HepG2 (cell line): ENCODE data around the gene NFATC4. TPM values are rescaled to one million over a fixed set of nuclear protein-coding genes. Genes with fewer than 3 reads are reported as not detected.

Experiments used
- ATAC-seq: fragments of 200-7000 bp; cut with Tn5 transposase; 3 replicates; pipeline ENCODE4 v1.9.1; 2020; ENCODE audit warnings: mild to moderate bottlenecking, moderate library complexity
- BruUV-seq: library from RNA; stranded (reverse); fragments of 400-500 nt; replicated peaks from 2 replicates; lab custom pipeline; 2021; lab: Mats Ljungman, UMichigan
- CTCF ChIA-PET: fragments of 300-600 bp; formaldehyde crosslinking; extraction: SDS; loops from one replicate; lab custom pipeline; 2021; ENCODE audit warnings: low total read pairs, inconsistent platforms, low intra/inter-chr PET ratio; lab: Yijun Ruan, JAX
- POLR2A ChIA-PET: fragments of 350-600 bp; sonication (Branson Sonifier 250); formaldehyde crosslinking; loops from one replicate; lab custom pipeline; 2020; ENCODE audit warnings: antibody characterized with exemption, inconsistent platforms; lab: Yijun Ruan, JAX
- DNase-seq: peaks from one replicate; pipeline ENCODE4 v3.0.0-alpha.2; 2015; ENCODE audit warnings: low spot score
- FAIRE-seq: peaks from 3 replicates; lab custom pipeline; 2011; peaks lifted over from hg19 to GRCh38; lab: Jason Lieb, UNC
- H2AFZ ChIP-seq: one replicate; pipeline ENCODE4 v1.6.1; 2011; ENCODE audit warnings: low read length, inconsistent platforms
- H3K27ac ChIP-seq: fragments of 300-600 bp; 3 replicates; pipeline ENCODE4 v1.8.0; 2011; ENCODE audit warnings: mixed run types, mild to moderate bottlenecking, mixed read lengths, low read length, inconsistent platforms; ENCODE audit not compliant: insufficient read depth; ENCODE audit errors: extremely low read length
- H3K27me3 ChIP-seq, 2 experiments: fragments of 200-600 bp in 1 of 2; 2 replicates in 1 of 2; 3 replicates in 1 of 2; pipeline versions ENCODE4 v1.6.0 to v1.8.0; 2011; ENCODE audit warnings: low read length in 2 of 2, mild to moderate bottlenecking in 2 of 2, moderate library complexity in 2 of 2, inconsistent platforms in 1 of 2; ENCODE audit not compliant: insufficient read depth in 2 of 2, control insufficient read depth in 1 of 2
- H3K36me3 ChIP-seq, 2 experiments: fragments of 200-600 bp in 1 of 2; replicated peaks in 1 of 2; 2 replicates in 1 of 2; 3 replicates in 1 of 2; pipeline versions ENCODE4 v1.5.1 to v1.8.0; 2011; ENCODE audit warnings: low read length in 2 of 2, inconsistent platforms in 1 of 2; ENCODE audit not compliant: insufficient read depth in 2 of 2, control insufficient read depth in 1 of 2
- H3K4me1 ChIP-seq: 2 replicates; pipeline ENCODE4 v1.5.1; 2012; ENCODE audit warnings: low read length, inconsistent platforms; ENCODE audit not compliant: insufficient read depth
- H3K4me2 ChIP-seq: 2 replicates; pipeline ENCODE4 v1.6.0; 2011; ENCODE audit warnings: low read depth, low read length, inconsistent platforms
- H3K4me3 ChIP-seq, 3 experiments: fragments of 200-600 bp in 1 of 3; sonication (generic), shearing (Covaris generic) in 1 of 3; replicated peaks in 1 of 3; 2 replicates each; pipeline ENCODE4 v1.5.1; 2011 to 2016; ENCODE audit warnings: low read length in 3 of 3, inconsistent platforms in 2 of 3, low read depth in 2 of 3, mild to moderate bottlenecking in 2 of 3, control low read depth in 1 of 3, mixed read lengths in 1 of 3; ENCODE audit not compliant: insufficient read depth in 1 of 3
- H3K79me2 ChIP-seq: one replicate; pipeline ENCODE4 v1.6.1; 2011; ENCODE audit warnings: low read length, inconsistent platforms; ENCODE audit not compliant: insufficient read depth
- H3K9ac ChIP-seq: 2 replicates; pipeline ENCODE4 v1.6.0; 2011; ENCODE audit warnings: mild to moderate bottlenecking, low read depth, low read length, inconsistent platforms; ENCODE audit not compliant: insufficient read depth
- H3K9me3 ChIP-seq: 2 replicates; pipeline ENCODE4 v1.5.1; 2012; ENCODE audit warnings: mild to moderate bottlenecking, low read length
- H4K20me1 ChIP-seq: 2 replicates; pipeline ENCODE4 v1.6.0; 2011; ENCODE audit warnings: inconsistent platforms, mild to moderate bottlenecking, low read length, moderate library complexity; ENCODE audit not compliant: insufficient read depth
- FOXA3 ChIP-seq: IDR thresholded peaks from 2 replicates; pipeline ENCODE4 v1.6.1; 2016; ENCODE audit warnings: missing genetic modification reagents, missing compliant biosample characterization
- NCOR1 ChIP-seq: fragments of 200-600 bp; sonication (generic); IDR thresholded peaks from 2 replicates; pipeline ENCODE4 v1.7.0; 2017; ENCODE audit warnings: antibody characterized with exemption, low read length, borderline replicate concordance
- NR2F6 ChIP-seq, 2 experiments: IDR thresholded peaks; 2 replicates each; pipeline ENCODE4 v1.6.1; 2016; ENCODE audit warnings: antibody characterized with exemption in 1 of 2, mild to moderate bottlenecking in 1 of 2
- PITX1 ChIP-seq: sonication (generic); formaldehyde crosslinking; IDR thresholded peaks from 2 replicates; pipeline ENCODE4 v1.5.1; 2020; ENCODE audit warnings: mild to moderate bottlenecking, missing genetic modification reagents
- TOPORS ChIP-seq: sonication (generic); formaldehyde crosslinking; IDR thresholded peaks from 2 replicates; pipeline ENCODE4 v1.8.0; 2023; ENCODE audit warnings: mild to moderate bottlenecking, missing genetic modification reagents
- YEATS2 ChIP-seq: sonication (generic); formaldehyde crosslinking; IDR thresholded peaks from 2 replicates; pipeline ENCODE4 v1.4.0; 2020; ENCODE audit warnings: missing genetic modification reagents, borderline replicate concordance
- ZBTB8A ChIP-seq: sonication (generic); formaldehyde crosslinking; IDR thresholded peaks from 2 replicates; pipeline ENCODE4 v1.4.0; 2020; ENCODE audit warnings: mild to moderate bottlenecking, low read depth, missing genetic modification reagents, borderline replicate concordance
- ZFP90 ChIP-seq: sonication (generic); formaldehyde crosslinking; IDR thresholded peaks from 2 replicates; pipeline ENCODE4 v1.8.0; 2022; ENCODE audit warnings: missing genetic modification reagents, mild to moderate bottlenecking, inconsistent platforms, borderline replicate concordance
- ZNF225 ChIP-seq: sonication (generic); formaldehyde crosslinking; IDR thresholded peaks from 2 replicates; pipeline ENCODE4 v1.4.0; 2020; ENCODE audit warnings: mild to moderate bottlenecking, missing genetic modification reagents
- ZNF34 ChIP-seq: sonication (generic); formaldehyde crosslinking; IDR thresholded peaks from 2 replicates; pipeline ENCODE4 v1.4.0; 2020; ENCODE audit warnings: mild to moderate bottlenecking, missing genetic modification reagents, borderline replicate concordance
- ZNF530 ChIP-seq: sonication (generic); formaldehyde crosslinking; IDR thresholded peaks from 2 replicates; pipeline ENCODE4 v1.5.0; 2020; ENCODE audit warnings: low read depth, mild to moderate bottlenecking, missing genetic modification reagents
- ZNF605 ChIP-seq: sonication (generic); formaldehyde crosslinking; IDR thresholded peaks from 2 replicates; pipeline ENCODE4 v1.8.0; 2022; ENCODE audit warnings: mild to moderate bottlenecking, missing genetic modification reagents
- ZNF839 ChIP-seq: sonication (generic); formaldehyde crosslinking; IDR thresholded peaks from 2 replicates; pipeline ENCODE4 v1.4.0; 2020; ENCODE audit warnings: missing genetic modification reagents, mild to moderate bottlenecking, borderline replicate concordance
- ZNF850 ChIP-seq: sonication (generic); formaldehyde crosslinking; conservative IDR thresholded peaks from 2 replicates; pipeline ENCODE4 v1.9.0; 2021; ENCODE audit warnings: mild to moderate bottlenecking, missing genetic modification reagents
- WGBS: methylation state at CpG from one replicate; pipeline ENCODE4 v1.1.6; 2017; ENCODE audit warnings: low lambda C conversion rate; 5-methylcytosine and 5-hydroxymethylcytosine counted together
- in situ Hi-C: cut with HindIII; loops from 2 replicates; pipeline ENCODE4 v1.10.0; 2017; ENCODE audit warnings: low pct_unique_long_range_greater_than_20kb; ENCODE audit not compliant: extremely low pct_ligation_motif_present
- intact Hi-C: fragments of 100-400 bp; cut with micrococcal nuclease; formaldehyde crosslinking; loops from one replicate; pipeline ENCODE4 v1.10.0; 2022; ENCODE audit not compliant: unreplicated experiment
- polyA plus RNA-seq, 8 experiments: library from polyadenylated mRNA; depleted of rRNA in 3 of 8; stranded (reverse) in 7 of 8; unstranded in 1 of 8; fragments of >200 nt; fragmentation: Illumina TruSeq in 4 of 8; extraction: Trizol in 4 of 8; gene quantifications; 2 replicates each; pipeline versions ENCODE4 v1.2.1 to v1.2.3, GENCODE V29; 2011 to 2016; ENCODE audit warnings: low read depth in 4 of 8, missing spikeins in 1 of 8, mixed read lengths in 1 of 8; ENCODE audit not compliant: insufficient read depth in 1 of 8
- total RNA-seq, 5 experiments: library from RNA; depleted of rRNA; stranded (reverse); fragments of >200 nt; fragmentation: Illumina TruSeq; extraction: Trizol; gene quantifications; 2 replicates each; pipeline ENCODE4 v1.2.3, GENCODE V29; 2016; ENCODE audit warnings: low read depth in 1 of 5
- TF ChIP-seq, protein P1 (sequence below): sonication (generic); formaldehyde crosslinking; IDR thresholded peaks from 2 replicates; pipeline ENCODE4 v1.5.0; 2020; ENCODE audit warnings: mild to moderate bottlenecking, low read depth, missing genetic modification reagents, borderline replicate concordance
- TF ChIP-seq, protein P2 (sequence below): sonication (generic); formaldehyde crosslinking; IDR thresholded peaks from 2 replicates; pipeline ENCODE4 v1.4.0; 2020; ENCODE audit warnings: missing genetic modification reagents
- TF ChIP-seq, protein P3 (sequence below), 2 experiments: IDR thresholded peaks; 2 replicates each; pipeline ENCODE4 v1.6.1; 2011 to 2012; ENCODE audit warnings: low read length in 2 of 2, borderline replicate concordance in 1 of 2, low read depth in 1 of 2, mild to moderate bottlenecking in 1 of 2, moderate library complexity in 1 of 2
- TF ChIP-seq, protein P4 (sequence below): sonication (generic); formaldehyde crosslinking; IDR thresholded peaks from 2 replicates; pipeline ENCODE4 v1.8.1; 2022; ENCODE audit warnings: mild to moderate bottlenecking, missing genetic modification reagents

The NFATC4 gene
- total and polyA plus RNA-seq, 2 of the 13 experiments (the other 11 are each of a cell fraction or from before 2014, with no cell fraction given): 0.04 to 0.15 TPM

DNA sequence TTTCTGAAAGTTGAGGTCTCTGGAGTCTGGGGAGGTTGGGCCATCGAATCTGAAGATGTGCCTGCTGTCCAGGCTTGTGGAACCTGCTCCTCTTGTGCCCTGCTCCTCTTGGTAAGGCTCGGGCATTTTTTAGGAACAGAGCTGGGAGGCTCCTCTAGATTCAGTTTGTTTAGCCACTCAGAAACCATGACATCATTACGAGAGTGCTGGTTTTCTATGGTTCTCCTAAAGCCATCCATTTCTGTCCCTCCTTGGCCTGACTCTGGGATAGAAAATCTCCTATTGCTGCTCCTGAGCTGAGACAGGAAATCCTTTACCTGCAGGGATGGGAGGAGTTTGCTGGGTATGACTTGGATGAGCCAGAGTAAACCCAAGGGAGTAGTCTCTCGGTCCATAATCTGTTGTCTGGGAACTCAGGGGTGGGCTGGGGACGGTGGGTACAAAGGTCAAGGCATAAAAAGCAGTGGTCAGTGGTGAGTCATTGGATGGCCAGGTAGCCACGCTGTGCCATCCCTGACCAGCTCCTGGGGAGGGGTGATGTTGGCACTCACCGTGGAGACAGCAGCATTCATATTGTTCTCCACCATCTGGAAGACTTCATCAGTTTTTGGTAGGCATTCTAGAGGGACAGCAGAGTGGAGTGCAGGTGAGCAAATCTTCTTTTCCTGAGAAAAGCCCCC, 30.7 kb upstream of the NFATC4 start:
- Histone ChIP-seq H3K27ac (no peak overlapping the region), H3K9me3 (no peaks in the 10 kb centered on the region), H3K36me3 (no peaks in the 10 kb centered on the region), H2AFZ (no peak overlapping the region), H3K79me2 (no peaks in the 10 kb centered on the region), H3K4me1 (peaks cover 34% of the 10 kb centered on the region), H3K4me3 (no peak overlapping the region), H3K9ac (no peak overlapping the region), H3K27me3 (peaks cover 20 to 78% of the 10 kb centered on the region in 2 experiments; a peak in 4 of 5 replicates), H3K4me2 (no peak overlapping the region), H4K20me1 (no peaks in the 10 kb centered on the region)
- intact Hi-C loops (no loop called here), in situ Hi-C loops (no loop called here)
- DNase-seq (no peak), FAIRE-seq (no peak), ATAC-seq (no peak)
- ChIA-PET POLR2A (interaction anchor here (0.8 to 2.0 kb wide), 8 partner anchors 9 to 105 kb away, joined by 3 to 7 read pairs (median 4); partner anchors contain the start of genes CBLN3 and KHNYN), CTCF (interaction anchor here (1.3 to 10.2 kb wide), 2 partner anchors 97 to 99 kb away, joined by 5 to 235 read pairs; partner anchors contain the start of genes CBLN3 and KHNYN)
- 12% methylated on average over 7 of the region's 7 CpGs for WGBS
- no TSS peak for BruUV-seq
- TF ChIP-seq ZBTB8A (CRISPR knock-in tag): no peak
- TF ChIP-seq ZNF839 (CRISPR knock-in tag): 0 out of 2 replicates have a peak, but pooled peaks have one; percentile 54
- TF ChIP-seq, protein P1, sequence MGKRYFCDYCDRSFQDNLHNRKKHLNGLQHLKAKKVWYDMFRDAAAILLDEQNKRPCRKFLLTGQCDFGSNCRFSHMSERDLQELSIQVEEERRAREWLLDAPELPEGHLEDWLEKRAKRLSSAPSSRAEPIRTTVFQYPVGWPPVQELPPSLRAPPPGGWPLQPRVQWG (CRISPR knock-in tag): no peak
- TF ChIP-seq, protein P2, sequence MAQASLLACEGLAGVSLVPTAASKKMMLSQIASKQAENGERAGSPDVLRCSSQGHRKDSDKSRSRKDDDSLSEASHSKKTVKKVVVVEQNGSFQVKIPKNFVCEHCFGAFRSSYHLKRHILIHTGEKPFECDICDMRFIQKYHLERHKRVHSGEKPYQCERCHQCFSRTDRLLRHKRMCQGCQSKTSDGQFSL (CRISPR knock-in tag): no peak
- TF ChIP-seq PITX1 (CRISPR knock-in tag): no peak
- TF ChIP-seq, protein P3, sequence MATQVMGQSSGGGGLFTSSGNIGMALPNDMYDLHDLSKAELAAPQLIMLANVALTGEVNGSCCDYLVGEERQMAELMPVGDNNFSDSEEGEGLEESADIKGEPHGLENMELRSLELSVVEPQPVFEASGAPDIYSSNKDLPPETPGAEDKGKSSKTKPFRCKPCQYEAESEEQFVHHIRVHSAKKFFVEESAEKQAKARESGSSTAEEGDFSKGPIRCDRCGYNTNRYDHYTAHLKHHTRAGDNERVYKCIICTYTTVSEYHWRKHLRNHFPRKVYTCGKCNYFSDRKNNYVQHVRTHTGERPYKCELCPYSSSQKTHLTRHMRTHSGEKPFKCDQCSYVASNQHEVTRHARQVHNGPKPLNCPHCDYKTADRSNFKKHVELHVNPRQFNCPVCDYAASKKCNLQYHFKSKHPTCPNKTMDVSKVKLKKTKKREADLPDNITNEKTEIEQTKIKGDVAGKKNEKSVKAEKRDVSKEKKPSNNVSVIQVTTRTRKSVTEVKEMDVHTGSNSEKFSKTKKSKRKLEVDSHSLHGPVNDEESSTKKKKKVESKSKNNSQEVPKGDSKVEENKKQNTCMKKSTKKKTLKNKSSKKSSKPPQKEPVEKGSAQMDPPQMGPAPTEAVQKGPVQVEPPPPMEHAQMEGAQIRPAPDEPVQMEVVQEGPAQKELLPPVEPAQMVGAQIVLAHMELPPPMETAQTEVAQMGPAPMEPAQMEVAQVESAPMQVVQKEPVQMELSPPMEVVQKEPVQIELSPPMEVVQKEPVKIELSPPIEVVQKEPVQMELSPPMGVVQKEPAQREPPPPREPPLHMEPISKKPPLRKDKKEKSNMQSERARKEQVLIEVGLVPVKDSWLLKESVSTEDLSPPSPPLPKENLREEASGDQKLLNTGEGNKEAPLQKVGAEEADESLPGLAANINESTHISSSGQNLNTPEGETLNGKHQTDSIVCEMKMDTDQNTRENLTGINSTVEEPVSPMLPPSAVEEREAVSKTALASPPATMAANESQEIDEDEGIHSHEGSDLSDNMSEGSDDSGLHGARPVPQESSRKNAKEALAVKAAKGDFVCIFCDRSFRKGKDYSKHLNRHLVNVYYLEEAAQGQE (IDR thresholded peaks at IDR 0.05; ENCODE audit: borderline replicate concordance in 1 of 2, low read depth in 1 of 2, low read length in 2 of 2): no peak
- TF ChIP-seq, protein P4, sequence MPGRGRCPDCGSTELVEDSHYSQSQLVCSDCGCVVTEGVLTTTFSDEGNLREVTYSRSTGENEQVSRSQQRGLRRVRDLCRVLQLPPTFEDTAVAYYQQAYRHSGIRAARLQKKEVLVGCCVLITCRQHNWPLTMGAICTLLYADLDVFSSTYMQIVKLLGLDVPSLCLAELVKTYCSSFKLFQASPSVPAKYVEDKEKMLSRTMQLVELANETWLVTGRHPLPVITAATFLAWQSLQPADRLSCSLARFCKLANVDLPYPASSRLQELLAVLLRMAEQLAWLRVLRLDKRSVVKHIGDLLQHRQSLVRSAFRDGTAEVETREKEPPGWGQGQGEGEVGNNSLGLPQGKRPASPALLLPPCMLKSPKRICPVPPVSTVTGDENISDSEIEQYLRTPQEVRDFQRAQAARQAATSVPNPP: no peak
- TF ChIP-seq ZFP90 (CRISPR knock-in tag): no peak
- TF ChIP-seq YEATS2: no peak
- no peak for TF ChIP-seq ZNF530
- no peak for TF ChIP-seq ZNF34 (CRISPR knock-in tag)
- TF ChIP-seq TOPORS (CRISPR knock-in tag): no peak
- peak; percentile 47; the same call in 1 of the 2 replicates for TF ChIP-seq ZNF225 (CRISPR knock-in tag)
- TF ChIP-seq ZNF850 (CRISPR knock-in tag): no peak
- 0 out of 2 replicates have a peak, but pooled peaks have one; percentile 1 for TF ChIP-seq ZNF605
- no peak for TF ChIP-seq NR2F6 (IDR thresholded peaks at IDR 0.05)
- no peak for TF ChIP-seq NR2F6 (CRISPR knock-in tag; IDR thresholded peaks at IDR 0.05)
- peak; percentile 12; the same call in 1 of the 2 replicates for TF ChIP-seq FOXA3 (CRISPR knock-in tag)
- no peak for TF ChIP-seq NCOR1
